Erythroblast (primary cell): ENCODE data around the gene LRTM2.
A peak's percentile ranks its signal among the peaks of the same experiment; 100 is the strongest.

Experiments
- GATA1 ChIP-seq: IDR thresholded peaks from 2 replicates; pipeline ENCODE4 v1.6.1; 2011; ENCODE audit warnings: low read depth, mild to moderate bottlenecking, control low read depth, low read length, moderate library complexity
- POLR2A ChIP-seq: IDR thresholded peaks from 2 replicates; pipeline ENCODE4 v1.6.1; 2011; ENCODE audit warnings: mild to moderate bottlenecking, low read length

DNA sequence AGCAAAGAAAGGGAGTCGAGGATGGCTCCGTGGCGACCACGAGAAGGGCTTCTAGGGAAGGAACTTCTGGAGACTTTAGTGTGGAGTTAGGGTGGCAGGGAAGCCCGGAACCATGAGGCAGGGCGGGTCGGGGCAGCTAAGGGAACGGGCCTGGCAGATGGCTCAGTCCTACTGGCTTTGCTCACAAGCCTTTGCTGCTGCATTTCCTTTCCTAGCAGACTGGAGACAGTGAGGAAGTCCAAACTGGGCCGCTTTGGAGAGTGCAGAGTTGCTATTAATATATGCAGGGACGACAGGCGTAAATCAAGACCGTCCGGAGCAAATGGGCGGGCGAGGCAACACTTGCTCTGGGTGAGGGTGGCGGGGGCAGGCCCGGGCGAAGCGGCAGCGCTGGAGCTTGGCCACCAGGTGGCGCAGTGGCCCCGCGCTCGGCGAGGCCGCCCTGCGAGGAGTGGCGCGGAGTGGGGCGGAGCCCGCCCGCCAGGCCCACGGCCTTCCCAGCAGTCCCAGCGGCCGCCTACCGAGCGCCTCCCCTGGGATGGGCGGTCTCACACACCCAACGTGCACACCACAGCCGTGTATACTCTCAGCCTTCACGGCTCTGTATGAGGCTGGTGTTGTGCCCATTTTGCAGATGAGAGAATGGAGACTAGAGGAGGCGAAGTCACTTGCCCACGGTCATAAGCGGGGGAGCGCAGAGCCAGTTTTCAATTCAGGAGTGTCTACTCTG lies 24.4 kb upstream of the LRTM2 start:
- TF ChIP-seq POLR2A (peak; percentile 91), GATA1 (no peak)
